ENCODE measurements around the gene ATXN1.
"Not testable (repeated sequence)": the region's sequence is repeated elsewhere in the genome, so short reads cannot be mapped to it uniquely, and the experiment has no call there.

Gene ATXN1

DNA sequence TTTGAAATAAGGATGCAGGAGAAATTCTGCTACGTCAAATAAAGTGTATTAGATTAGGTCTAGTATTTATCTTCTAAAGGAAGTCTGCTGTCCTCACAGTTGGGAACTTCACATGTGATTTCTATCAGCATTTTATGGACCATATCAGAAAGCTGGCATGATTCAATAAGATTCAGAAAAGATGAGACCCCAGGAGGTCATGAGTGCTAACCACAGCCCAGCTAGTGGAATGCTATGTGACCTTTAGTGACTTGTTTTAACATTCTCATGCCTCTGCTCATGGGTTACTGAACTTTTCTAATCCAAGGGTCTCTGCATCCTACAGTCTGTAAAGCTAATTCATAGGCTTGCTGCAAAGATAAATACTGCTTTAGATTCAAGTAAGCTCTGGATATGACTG, 372.8 kb downstream of the ATXN1 start:
- DNase-seq (ENCODE audit: low read depth in 3 of 3) = no peak

DNA sequence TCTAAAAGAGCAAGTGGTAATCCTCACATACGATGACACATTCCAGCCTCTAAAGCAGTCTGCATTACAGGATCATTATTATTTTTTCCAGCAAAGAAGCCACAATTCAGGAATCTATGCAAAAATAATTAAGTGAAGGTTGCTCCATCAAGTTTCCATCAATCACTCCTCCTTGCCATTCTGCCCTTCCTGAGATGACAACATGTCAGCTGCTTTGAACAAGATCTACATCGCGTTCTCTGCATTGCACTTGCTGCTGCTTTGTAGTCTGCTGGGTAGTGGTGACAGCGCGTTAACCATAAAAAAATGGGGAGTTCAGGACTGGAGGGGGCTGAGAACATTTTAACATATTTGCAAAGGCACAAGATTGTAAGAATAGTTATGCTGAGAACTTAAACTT, 375.2 kb downstream of the ATXN1 start:
- no peak for DNase-seq (ENCODE audit: low read depth in 3 of 3)

- DNase-seq (ENCODE audit: low read depth in 3 of 3) = no peak
These were observed 377.6 kb downstream of the ATXN1 start for GRCh38 chr6:16383607-16384206.

DNA sequence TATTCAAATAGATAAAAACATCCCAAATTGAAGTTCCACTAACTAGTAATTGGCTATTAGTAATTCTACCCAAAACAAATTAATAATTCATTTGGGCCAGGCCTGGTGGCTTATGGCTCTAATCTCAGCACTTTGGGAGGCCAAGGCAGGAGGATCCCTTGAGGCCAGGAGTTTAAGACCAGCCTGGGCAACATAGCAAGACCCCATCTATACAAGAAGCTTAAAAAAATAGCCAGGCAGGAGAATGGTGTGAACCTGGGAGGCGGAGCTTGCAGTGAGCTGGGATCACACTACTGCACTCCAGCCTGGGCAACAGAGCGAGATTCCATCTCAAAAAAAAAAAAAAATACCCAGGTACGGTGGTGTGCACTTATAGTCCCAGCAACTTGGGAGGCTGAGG, 379.3 kb downstream of the ATXN1 start:
- not testable (repeated sequence) for DNase-seq (ENCODE audit: low read depth in 3 of 3)

DNA sequence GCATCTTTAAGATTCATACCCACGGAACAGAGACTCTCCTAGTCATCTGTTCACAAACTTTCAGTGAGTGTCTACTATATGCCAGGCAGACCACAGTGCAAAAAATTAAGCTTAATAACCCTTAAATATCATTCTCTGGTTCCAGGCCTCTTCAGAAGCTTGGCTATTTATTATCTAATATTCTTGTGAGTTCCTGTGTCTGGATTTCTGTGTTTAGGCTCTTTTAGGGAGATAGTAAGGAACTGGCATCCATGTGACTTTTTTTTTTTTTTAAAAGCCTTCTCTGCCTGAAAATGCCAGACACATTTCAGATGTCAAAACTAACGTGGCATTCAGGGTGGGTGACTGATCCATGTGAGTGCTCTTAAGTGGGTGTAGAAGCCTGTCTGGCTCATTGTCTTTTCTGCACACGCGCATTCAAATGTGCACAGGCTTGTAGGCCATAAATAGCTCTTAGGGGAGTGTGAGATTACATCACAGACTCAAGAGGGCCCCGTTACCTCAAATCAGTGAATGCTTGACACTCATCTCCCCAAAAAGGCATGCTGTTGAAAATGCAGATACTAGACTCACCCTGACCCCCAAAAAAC, 380.9 kb downstream of the ATXN1 start:
- DNase-seq (ENCODE audit: low read depth in 3 of 3) = no peak

- not testable (repeated sequence) for DNase-seq (ENCODE audit: low read depth in 3 of 3)
These were observed 382.9 kb downstream of the ATXN1 start for GRCh38 chr6:16378360-16378759.

DNA sequence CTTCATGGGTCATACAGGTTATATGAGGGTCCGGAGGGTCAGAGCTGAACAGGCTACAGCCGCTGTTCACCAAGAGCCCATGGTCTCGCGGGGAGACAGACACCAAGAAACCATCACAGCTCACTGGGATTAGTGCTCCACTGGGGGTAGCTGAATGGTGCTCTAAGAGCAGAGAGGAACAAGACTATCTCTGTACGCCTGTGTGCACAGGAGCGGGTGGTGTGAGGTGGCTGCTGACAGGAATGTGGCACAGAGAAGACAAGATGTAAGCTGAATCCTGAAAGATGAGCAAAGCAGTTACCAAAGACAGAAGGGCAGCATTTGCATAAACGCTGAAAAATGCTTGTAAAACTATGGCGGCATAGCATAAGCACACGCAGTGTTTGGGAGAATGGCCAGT, 383.8 kb downstream of the ATXN1 start:
- DNase-seq (ENCODE audit: low read depth in 3 of 3) = no peak

GRCh38 chr6:16375843-16376242, 385.4 kb downstream of the ATXN1 start:
- no peak for DNase-seq (ENCODE audit: low read depth in 3 of 3)

DNA sequence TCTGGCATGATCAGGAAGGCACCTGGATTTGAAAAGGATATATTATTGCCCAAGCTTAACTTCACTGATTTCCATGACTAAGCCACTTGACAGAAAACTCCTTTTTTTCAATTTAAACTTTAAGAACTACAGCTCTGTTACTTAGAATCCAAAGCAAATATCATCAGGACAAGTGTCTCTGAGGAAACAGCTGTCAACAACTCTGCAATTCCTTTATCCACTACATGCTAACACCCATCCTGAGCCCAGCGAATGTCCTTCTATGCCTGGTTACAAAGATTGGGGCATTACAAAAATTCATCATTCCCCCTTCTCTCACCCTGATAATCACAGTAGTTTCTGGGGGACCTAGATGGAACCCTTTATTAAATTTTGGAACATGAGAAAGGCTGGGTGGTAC, 386.1 kb downstream of the ATXN1 start:
- no peak for DNase-seq (ENCODE audit: low read depth in 3 of 3)

DNA sequence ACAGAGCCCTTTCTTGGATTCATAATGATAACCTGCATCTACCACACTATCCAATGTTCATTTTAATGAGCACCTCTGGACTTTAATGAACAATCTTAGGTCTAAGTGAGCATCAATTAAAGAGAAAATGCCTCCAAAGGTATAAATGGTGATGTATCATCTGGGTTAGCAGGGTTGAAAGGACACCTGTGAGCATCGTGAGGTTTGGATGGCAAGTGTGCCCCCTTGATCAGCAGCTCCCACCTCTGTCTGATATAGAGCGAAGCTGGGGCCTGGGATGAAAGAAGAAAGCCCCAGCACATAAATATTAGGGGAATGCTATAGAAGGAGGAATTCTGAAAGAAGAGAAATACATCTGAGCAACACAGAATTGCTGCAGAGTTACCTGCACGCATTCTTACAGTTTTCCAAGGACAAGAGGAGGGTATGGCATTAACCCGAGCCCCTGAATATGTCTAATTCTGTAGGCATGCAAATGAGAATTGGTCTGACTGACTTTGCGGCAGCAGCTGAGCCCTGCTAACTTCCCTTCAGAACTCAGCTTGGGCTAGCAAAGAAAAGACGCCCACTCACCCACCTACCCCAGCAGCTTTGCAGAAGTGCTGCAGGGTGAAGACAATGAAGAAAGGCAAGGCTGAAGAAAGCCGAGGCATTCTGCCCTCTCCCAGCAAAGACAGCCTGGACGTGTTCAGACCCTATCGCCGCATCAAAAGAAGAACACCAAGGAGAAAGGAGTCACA, 386.6 kb downstream of the ATXN1 start:
- no peak for DNase-seq (ENCODE audit: low read depth in 3 of 3)

DNA sequence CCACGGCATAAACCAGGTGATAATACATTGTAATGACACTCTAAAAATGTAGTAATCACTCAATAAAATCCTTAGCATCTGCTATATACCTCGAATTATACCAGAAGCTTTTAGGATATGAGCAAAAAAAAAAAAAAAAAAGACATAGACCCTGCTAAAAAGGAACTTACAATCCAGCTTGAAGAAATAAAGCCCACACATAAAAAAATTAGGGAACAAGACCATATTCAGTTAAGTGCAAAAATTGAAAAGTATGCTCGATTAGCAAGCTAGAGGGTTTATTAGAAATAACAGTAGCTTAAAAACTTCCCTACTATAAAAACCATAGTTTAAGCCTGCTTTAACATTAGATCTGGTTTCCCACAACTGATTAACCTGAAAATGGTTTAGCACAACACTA, 387.2 kb downstream of the ATXN1 start:
- DNase-seq (ENCODE audit: low read depth in 3 of 3) = no peak

DNA sequence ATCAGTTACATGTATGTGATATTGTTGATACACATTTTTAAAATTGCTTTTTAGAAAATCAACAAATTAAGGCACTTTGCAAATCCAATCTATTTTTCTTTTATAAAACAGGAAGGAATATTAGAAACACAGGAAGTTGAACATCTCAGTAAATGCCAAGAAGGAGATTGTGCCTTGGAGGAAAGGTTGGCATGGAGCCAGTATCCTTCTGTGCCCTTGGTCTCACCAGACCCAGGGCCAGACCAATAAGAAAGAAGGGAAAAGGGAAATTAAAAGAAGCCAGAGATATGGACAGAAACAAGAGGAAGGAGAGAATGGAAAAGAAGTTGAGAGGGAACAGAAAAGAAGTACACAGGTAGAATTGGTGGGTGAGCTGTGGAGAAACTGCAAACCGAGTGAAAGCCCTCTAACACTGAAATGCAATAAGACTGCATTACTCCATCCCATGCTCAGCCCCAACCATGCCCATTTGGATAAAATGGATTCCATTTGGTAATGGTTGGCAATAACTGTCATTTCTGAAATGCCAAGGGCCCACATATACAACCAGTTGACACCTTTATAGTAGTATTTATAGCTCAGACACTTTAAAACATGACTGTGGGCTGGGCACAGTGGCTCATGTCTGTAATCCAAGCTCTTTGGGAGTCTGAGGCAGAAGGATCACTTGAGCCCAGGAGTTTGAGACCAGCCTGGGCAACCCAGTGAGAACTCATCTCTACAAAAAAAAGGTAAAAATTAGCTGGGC, 389.1 kb downstream of the ATXN1 start:
- DNase-seq (ENCODE audit: low read depth in 3 of 3) = no peak

GRCh38 chr6:16371401-16371800, 389.9 kb downstream of the ATXN1 start:
- no peak for DNase-seq (ENCODE audit: low read depth in 3 of 3)

DNA sequence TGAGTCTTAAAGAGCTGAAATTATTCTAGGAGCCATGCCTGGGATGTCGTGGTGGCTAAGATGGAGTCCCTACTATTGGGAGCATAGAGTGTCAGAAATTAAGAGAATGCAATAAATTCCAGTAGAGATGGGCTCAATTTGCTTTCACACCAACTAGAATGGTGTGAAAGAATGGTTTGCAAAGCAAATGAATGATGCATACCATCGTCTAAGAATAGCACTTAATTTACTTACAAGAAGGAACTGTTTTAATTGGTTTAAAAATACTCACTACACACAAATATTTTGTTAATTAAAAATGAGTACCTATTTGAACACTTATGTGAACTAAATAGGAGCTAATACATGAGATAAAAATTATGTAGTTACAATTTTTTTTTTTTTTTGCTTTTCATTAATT, 390.3 kb downstream of the ATXN1 start:
- DNase-seq (ENCODE audit: low read depth in 3 of 3) = no peak

DNA sequence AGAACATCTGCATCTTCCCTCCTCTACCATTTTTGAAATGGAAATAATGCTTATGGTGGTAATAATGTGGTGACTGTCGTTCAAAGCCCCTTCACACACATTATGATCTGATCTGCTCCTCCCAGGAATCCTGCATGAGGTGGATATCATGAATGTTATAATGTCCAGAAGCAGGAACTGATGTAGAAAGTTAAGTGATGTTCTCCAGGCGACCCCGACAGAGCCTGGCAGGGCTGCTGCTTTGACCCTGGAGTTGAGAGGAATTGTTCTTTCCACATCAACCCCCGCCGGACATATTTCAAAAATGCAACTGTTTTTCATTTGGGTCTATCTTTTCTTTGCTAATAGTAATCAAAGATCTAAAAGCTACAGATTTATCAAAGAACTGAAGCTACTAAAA, 391.3 kb downstream of the ATXN1 start:
- DNase-seq (ENCODE audit: low read depth in 3 of 3) = no peak

GRCh38 chr6:16369140-16369745, 392.0 kb downstream of the ATXN1 start:
- DNase-seq (ENCODE audit: low read depth in 3 of 3) = no peak

GRCh38 chr6:16367571-16367970, 393.7 kb downstream of the ATXN1 start:
- no peak for DNase-seq (ENCODE audit: low read depth in 3 of 3)

DNA sequence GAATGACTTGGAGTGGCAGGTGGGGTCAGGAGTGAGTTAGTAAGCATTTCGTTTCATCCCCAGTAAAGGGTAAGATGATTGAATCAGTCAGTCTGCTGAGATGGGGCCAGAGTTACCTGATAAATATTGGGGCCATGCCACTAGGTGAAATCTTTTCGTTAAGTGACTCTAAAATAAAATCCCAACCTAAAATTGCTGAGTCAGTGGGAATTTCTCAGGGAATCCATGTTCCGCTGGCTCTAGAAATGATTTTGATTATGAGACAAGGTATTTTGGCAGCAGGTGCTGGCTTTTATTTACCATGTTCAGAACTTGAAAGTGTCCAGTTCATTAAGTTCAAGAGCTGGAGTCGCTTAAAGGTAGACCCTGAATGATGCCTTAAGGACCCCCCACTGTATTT, 397.5 kb downstream of the ATXN1 start:
- no peak for DNase-seq (ENCODE audit: low read depth in 3 of 3)

- no peak for DNase-seq (ENCODE audit: low read depth in 3 of 3)
These were observed 398.3 kb downstream of the ATXN1 start for GRCh38 chr6:16362819-16363589.

DNA sequence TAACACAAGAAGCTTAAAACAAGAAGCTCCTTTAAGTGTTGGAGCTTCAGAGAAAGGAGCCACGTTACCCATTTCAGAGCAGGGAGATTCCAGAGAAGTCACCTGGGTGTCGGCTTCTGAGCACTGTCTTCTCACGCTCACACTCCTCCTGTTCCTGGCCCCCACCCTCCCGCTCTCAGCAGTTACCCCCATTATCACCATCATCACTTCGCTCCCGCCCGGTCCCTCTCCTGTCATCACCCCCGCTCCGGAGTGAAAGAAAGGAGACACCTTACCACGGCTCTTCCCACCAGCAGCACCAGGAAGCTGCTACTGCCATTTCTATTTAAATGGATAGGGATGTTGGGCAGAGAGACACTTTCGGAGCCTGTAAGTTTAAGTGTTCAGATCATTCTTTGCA, 399.0 kb downstream of the ATXN1 start:
- no peak for DNase-seq (ENCODE audit: low read depth in 3 of 3)

- DNase-seq (ENCODE audit: low read depth in 3 of 3) = no peak
These were observed 399.4 kb downstream of the ATXN1 start for GRCh38 chr6:16361861-16362260.

Measured in stimulated activated CD4-positive, alpha-beta T cell treated with anti-CD3 and anti-CD28 coated beads, TNF-alpha, amount 100 ng/mL, for 48 hours (primary cell).